Glomerular endothelial cell (primary cell): ENCODE measurements around the gene CAP1. TPM values are rescaled to one million over a fixed set of nuclear protein-coding genes. Genes with fewer than 3 reads are reported as not detected.

ENCODE experiments used
- DNase-seq: peaks from one replicate; pipeline ENCODE4 v3.0.0-alpha.2; 2011; ENCODE audit warnings: low read depth, low spot score; ENCODE audit errors: extremely low read depth
- total RNA-seq: library from RNA; depleted of rRNA; stranded (reverse); fragments of >200 nt; gene quantifications from 2 replicates; pipeline ENCODE4 v1.2.3, GENCODE V29; 2015

CAP1 gene
- total RNA-seq, 1 donor from 2014 or later, result 393 TPM

GRCh38 chr1:40094466-40095110 is 54.1 kb downstream of the CAP1 start:
- no peak for DNase-seq

GRCh38 chr1:40095806-40096205 is 55.3 kb downstream of the CAP1 start:
- DNase-seq, result no peak

GRCh38 chr1:40096646-40096976 is 56.1 kb downstream of the CAP1 start:
- no peak for DNase-seq

- DNase-seq, result no peak
These were observed 56.7 kb downstream of the CAP1 start, which contains the start of gene PPT1 for GRCh38 chr1:40096977-40097782. Gene PPT1, minus strand, starts transcription at chr1:40097252. Its CDS starts 14 bp downstream, at chr1:40097238.

DNA sequence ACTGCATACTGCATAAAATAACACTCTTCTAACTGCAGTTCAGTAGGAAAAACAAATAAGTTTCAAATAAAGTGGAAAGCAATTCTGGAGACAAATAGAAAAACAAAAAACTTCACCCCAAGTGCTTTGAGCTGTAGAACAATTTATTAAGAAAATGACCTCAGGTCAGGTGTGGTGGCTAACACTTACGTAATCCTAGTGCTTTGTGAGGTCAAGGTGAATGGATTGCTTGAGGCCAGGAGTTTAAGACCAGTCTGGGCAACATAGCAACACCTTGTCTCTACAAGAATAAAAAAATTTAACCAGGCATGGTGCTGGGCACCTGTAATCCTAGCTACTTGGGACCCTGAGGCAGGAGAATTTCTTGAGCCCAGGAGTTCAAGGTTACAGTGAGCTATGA is 61.5 kb downstream of the CAP1 start:
- DNase-seq, result no peak

- no peak for DNase-seq
These were observed 62.4 kb downstream of the CAP1 start for GRCh38 chr1:40102896-40103295.

- DNase-seq, result no peak
These were observed 64.5 kb downstream of the CAP1 start for GRCh38 chr1:40105028-40105427.

- no peak for DNase-seq
These were observed 66.9 kb downstream of the CAP1 start for GRCh38 chr1:40107290-40107959.

GRCh38 chr1:40110389-40110788 is 69.9 kb downstream of the CAP1 start:
- DNase-seq, result no peak

- DNase-seq, result no peak
These were observed 73.9 kb downstream of the CAP1 start for GRCh38 chr1:40114400-40114799.

GRCh38 chr1:40120128-40120527 is 79.6 kb downstream of the CAP1 start:
- no peak for DNase-seq

Other genes starting within 250 kb of the CAP1 start
- gene TRIT1, start 157.2 kb upstream of the CAP1 start, total RNA-seq, result 20.3 and 21.6 TPM in 2 replicates
- gene MYCL, start 138.8 kb upstream of the CAP1 start, total RNA-seq, result 2.5 and 3.3 TPM in 2 replicates
- 4.4 and 6.9 TPM in 2 replicates for gene MFSD2A, start 85.6 kb upstream of the CAP1 start, total RNA-seq
- gene PPT1, start 56.5 kb downstream of the CAP1 start, total RNA-seq, result 70.6 and 70.7 TPM in 2 replicates
- 11.0 and 11.4 TPM in 2 replicates for gene RLF, start 120.7 kb downstream of the CAP1 start, total RNA-seq
- gene TMCO2, start 207.2 kb downstream of the CAP1 start, total RNA-seq, result not detected in 2 replicates
- 45.0 and 45.6 TPM in 2 replicates for gene ZMPSTE24, start 217.5 kb downstream of the CAP1 start, total RNA-seq